GM18909 (cell line): ENCODE results near the gene DIP2C.
"Not testable (repeated sequence)": the region's sequence is repeated elsewhere in the genome, so short reads cannot be mapped to it uniquely, and the experiment has no call there.

Experiments used
- ATAC-seq: cut with Tn5 transposase; IDR thresholded peaks from one replicate; pipeline ENCODE4 v1.9.1; 2021; ENCODE audit warnings: mild to moderate bottlenecking; ENCODE audit not compliant: unreplicated experiment, poor library complexity

DIP2C gene

GRCh38 chr10:603745-604144, 85.7 kb downstream of the DIP2C start:
- ATAC-seq, result no peak

DNA sequence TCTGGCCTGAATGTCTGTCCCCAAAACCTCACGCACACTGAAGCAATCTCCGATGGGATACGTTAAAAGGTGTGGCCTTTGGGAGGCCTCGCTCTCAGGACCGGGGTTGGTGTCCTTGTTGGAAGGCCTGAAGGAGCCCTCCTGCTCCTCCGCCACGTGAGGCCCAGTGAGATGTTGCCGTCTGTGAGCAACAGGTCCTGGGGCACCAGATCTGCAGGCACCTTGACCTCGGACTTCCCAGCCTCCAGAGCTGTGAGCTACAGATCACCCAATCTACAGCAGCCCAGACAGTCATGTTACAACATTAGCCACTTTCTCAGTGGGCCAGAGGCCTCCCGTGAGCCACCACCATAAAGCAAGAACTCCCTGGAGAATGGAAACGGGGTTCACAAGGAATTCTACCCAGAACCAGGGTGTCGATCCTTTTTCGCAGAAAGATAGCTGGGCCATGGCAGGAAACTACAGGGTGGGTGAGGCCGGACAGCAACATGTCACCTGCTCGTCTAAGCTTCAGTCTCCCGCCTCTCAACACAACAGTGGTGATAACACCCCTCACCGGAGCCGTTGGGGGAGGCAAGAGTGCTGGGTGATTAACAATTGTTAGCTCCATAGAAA, 87.0 kb downstream of the DIP2C start:
- no peak for ATAC-seq

DNA sequence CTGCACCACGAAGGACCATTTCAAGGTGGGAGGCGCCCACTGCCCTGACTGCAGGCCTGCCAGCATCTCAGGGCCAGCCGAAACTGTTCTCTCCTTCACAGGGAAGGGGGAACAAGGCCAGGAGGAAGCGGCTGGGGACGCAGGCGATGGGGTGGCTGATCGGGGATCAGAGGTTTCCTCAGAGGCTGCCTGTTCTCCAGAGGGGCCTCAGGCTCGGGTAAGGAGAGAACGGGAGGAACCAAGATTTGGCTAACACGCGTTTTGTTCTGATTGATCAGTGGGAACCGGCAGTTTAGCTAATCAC, 87.9 kb downstream of the DIP2C start:
- ATAC-seq, result no peak

DNA sequence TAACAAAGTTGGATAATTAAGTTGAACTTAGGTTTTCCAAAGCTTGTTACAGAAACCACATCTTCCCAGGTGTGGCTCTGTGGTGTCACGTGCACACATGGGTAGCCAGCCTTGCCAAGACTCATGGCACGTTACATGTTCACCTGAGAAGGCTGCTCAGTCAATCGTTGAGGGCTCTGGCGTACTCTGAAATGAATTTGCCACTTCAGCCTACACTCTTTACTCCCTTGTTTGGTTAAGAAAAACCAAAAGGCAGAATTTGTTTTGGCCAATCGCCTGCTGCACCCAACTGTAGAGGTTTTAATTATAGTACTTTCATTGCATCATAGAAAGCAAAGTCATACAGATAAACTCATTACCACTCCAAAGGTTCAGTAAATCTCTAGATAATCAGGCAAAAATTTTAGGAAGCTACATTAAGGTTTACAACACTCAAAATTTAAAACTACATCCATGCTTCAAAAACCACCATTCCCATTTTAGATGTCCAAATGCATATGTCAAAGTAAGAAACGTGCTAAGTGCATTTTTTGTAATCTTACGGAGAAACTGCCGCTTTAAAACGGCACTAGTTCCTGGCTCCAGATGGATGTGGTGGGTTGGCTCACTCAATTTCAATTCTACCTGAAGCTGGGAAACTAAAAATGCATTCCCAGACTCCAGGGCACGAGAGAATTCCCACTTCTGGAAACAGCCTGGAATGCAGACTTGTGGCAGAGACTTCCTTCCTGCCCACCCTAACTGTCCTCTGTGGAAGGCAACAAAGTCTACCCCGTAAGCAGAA, 88.4 kb downstream of the DIP2C start:
- ATAC-seq, result no peak

DNA sequence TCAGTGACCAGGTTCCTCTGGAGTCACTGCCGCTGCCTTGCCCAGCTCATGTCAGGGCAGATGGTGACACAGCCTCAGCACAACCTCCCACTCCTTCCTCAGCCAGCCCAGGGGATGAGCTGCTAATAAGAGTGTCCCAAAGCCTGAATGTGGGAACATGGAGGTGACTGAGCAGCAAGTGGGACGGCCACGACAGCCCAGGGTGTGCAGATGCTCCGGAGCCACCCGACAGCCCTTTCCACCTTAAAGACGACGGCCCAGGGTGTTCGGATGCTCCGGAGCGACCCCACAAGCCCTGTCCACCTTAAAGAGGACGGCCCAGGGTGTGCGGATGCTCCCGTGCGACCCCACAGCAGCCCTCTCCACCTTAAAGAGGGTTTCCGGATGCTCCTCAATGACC, 89.2 kb downstream of the DIP2C start:
- no peak for ATAC-seq

DNA sequence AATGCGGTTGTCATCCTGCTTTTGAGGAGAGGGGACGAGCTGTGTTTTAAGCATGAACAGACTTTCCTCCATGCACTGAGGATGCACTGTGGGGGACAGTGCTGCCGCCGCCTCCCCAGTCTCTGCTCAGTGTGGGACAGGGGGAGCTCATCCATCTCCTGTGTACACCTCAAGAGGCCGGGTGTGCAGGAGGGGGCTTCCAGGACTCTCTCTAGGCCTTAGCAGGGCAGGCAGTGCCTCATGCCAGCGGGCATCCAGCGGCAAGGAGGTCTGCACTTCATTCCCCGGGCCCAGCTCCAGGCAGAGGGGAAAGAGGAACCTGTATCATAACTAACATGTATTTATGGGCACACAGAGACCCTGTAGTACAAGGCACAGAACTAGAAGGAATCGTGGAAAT, 89.7 kb downstream of the DIP2C start:
- no peak for ATAC-seq

- no peak for ATAC-seq
Measured at GRCh38 chr10:598415-599170, 90.9 kb downstream of the DIP2C start.

GRCh38 chr10:597976-598375, 91.5 kb downstream of the DIP2C start:
- no peak for ATAC-seq

GRCh38 chr10:596725-597345, 92.6 kb downstream of the DIP2C start:
- ATAC-seq, result no peak

DNA sequence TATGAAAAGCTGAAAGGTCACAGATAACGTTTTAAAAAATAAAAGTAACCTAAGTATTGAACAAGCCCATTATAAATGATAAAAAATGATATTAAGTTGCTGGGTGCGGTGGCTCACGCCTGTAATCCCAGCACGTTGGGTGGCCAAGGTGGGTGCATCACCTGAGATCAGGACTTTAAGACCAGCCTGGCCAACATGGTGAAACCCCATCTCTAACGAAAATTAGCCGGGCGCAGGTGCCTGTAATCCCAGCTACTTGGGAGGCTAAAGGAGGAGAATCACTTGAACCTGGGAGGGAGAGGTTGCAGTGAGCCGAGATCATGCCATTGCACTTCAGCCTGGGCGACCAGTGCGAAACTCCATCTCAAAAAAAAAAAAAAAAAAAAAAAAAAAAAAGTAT, 93.3 kb downstream of the DIP2C start:
- not testable (repeated sequence) for ATAC-seq

DNA sequence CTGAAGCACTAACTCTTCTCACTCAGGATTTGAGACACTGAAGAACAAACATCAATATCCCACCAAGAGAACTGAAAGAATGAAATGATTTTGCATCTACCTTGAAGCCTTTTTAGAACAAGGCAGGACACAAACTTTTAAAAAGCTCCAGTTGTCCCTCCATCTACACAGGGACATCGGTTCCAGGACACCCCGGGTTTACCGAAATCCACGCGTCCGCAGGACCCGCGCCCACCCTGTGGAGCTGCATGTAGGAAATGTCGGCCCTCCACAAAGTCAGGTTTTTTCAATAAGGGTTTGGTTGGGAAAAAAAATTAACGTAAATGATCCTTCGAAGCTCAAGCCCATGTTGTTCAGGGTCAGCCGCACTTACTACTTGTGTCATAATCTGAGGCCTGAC, 94.0 kb downstream of the DIP2C start:
- no peak for ATAC-seq

DNA sequence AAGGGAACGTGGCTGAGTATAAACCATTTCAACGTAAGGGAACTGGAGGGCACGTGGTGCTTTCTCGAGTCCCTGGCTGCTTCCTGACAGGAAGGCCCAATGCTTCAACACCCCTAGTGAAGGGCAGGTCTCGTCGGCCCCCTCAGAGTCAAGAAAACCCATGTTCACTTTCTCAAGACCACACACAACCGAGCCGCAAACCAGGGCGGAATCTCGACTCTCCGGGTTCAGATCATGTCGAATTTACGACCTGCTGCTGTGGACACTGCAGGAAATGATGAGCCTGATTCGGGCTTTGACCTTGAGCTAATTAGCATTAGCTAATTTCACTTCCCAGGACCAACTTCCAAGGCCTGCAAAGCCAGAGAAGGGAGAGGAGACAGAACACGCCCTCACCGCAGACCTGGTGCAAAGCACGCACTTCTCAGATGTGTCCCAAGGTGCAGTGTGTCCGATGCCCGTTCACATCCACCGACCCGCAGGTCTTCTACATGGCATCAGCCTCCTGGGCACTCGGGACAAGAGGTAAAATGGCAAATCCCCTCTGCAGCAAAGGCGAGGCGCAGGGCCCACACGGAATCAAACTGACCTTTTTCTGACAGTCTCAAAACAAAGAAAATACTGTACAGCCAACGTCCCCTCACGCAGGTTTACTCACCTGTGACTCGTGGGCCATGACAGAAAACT, 94.7 kb downstream of the DIP2C start:
- no peak for ATAC-seq

- no peak for ATAC-seq
Measured at GRCh38 chr10:593901-594457, 95.5 kb downstream of the DIP2C start.

- no peak for ATAC-seq
Measured at GRCh38 chr10:593421-593820, 96.0 kb downstream of the DIP2C start.

DNA sequence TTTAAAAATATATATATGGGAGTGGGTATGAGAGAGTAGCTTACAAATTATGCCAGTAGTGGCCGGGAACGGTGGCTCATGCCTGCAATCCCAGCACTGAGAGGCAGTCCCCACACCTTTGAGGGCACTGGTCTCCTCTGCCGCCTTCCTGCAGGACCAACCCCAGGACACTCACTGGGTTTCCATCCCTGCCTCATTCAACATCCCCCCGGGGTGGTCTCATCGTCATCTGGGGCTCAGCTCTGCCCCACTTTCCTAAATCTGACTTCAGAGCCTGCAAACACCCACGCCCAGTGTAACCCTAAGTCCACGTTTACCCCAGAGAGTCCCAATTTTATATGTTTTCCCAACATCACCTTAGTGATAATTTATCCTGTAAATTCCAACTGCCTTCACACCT, 96.5 kb downstream of the DIP2C start:
- ATAC-seq, result no peak

GRCh38 chr10:591646-592045, 97.8 kb downstream of the DIP2C start:
- no peak for ATAC-seq

DNA sequence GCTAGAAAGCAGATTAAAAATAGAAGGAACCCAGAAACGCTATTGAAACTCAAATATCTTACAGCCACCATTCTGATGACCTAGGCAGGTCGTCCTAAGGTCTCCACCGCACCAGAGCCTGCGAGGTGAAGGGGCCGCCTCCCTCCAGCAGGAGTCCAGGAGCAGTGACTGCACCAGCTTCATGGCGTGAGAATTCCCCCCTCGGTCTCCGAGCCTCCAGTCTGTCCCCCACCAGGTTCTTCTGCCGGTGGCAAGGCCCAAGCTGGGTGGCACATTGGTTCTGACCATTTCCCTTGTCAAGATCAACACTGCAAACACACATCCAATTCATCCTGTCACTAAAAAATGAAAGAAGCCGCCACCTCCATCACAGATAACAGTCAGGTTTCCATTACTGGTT, 98.7 kb downstream of the DIP2C start:
- no peak for ATAC-seq

DNA sequence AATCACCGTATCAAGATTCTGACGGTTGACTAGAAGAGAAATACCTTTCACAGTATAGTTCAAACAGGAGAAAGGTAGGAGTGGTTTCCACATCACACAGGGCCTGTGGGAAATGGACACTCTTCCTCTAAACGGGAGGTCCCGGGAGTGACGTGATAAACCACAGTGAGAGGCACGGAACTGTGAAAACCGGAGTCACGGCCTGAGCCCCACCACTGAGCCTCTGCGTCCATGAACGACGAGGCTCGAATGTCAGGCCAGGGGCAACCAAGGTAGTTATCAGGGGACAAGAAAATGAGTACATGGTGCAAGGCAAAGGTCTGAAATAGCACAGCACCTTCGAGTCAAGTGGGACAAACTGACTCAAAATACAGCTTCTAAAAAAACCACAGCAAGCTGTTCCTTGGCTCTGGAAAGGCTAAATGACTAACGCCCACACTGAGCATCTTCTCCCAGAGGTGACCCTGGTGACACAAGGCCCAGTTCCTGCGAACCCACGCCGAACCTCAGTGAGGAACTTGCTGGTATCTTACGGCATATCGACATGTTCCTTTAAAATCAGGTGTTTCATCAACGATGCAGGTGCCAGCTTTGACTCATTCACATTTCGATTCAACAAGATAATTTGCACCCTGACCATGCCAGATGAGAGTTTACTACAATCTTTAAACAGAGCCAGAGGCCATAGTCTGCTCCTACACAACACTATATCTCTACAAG, 99.3 kb downstream of the DIP2C start:
- no peak for ATAC-seq

DNA sequence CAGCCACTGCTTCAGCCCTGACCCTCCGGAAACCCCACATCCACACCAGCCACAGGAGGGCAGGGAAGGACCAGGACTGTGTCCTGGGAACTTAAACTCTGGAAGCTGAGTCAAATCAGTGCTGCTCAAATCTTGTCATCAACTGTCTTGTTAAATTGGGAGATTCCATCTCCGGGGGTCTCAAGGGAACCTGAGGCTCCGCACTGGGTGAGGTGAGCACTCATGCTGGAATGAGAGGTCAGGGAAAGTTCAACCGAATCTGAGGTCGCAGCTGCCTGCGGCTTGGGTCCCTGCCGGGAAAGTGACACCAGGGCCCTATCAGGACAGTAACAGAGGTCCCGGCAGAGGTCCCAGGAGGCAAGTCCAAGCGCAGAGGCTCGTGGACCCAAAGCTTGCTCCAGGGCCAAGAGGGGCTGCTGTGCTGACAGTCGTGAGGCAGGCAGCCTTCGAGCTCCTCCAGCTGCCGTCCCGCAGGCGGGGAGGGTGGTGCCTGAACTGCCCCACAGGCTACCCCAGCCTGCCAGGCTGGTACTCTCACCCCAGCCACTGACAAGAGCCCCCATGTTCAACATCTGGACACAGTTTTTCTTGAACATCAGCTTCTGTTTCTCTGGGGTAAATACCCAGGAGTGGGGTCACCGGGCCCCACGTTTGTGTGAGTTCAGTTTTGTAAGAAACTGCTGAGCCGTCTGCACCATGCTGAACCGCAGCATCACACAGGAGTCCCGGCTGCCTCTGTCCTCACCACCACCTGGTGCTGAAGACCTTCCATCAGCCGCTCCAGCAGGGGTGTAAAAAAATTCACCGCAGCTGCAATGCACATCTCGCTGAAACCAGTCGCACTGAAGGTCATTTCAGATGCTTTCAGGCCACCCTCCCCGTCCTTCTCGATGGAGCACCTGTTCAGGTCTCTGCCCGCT, 101.0 kb downstream of the DIP2C start:
- no peak for ATAC-seq
